Sigmoid colon (tissue), 7 donors: ENCODE results near the gene UBXN7. TPM values are rescaled to one million over a fixed set of nuclear protein-coding genes. Genes with fewer than 3 reads are reported as not detected.

Source experiments
- DNase-seq: peaks from one replicate; pipeline ENCODE4 v3.0.0-alpha.2; 2019
- H3K27ac ChIP-seq, 4 donors: fragments of 200-600 bp; sonication (generic); one replicate each; pipeline ENCODE4 v1.5.1; 2016 to 2019; ENCODE audit warnings: mild to moderate bottlenecking in 1 of 4
- H3K27me3 ChIP-seq, 3 donors: fragments of 200-600 bp; sonication (generic); one replicate each; pipeline ENCODE4 v1.5.1; 2019; ENCODE audit warnings: mild to moderate bottlenecking in 1 of 3
- H3K36me3 ChIP-seq, 4 donors: fragments of 200-600 bp; sonication (generic); one replicate each; pipeline ENCODE4 v1.5.1; 2016 to 2019
- H3K4me1 ChIP-seq, 4 donors: fragments of 200-600 bp; sonication (generic); one replicate each; pipeline ENCODE4 v1.5.1; 2017 to 2019
- H3K4me3 ChIP-seq, 4 donors: fragments of 200-600 bp; sonication (generic); one replicate each; pipeline ENCODE4 v1.5.1; 2017 to 2019; ENCODE audit warnings: mild to moderate bottlenecking in 2 of 4, moderate library complexity in 1 of 4
- H3K9me3 ChIP-seq, 4 donors: fragments of 200-600 bp in 3 of 4; sonication (generic) in 3 of 4; one replicate each; pipeline versions ENCODE4 v1.5.1 to v1.6.1; 2013 to 2019
- CTCF ChIP-seq, 4 experiments: fragments of 450-650 bp in 3 of 4; fragments of 200-600 bp in 1 of 4; IDR thresholded peaks; one replicate each; pipeline ENCODE4 v1.5.1; 2016 to 2019; ENCODE audit warnings: antibody characterized with exemption in 4 of 4, mild to moderate bottlenecking in 3 of 4, moderate library complexity in 2 of 4
- EP300 ChIP-seq, 4 donors: sonication (generic); formaldehyde crosslinking; IDR thresholded peaks; one replicate each; pipeline ENCODE4 v1.6.1; 2017; ENCODE audit warnings: antibody characterized with exemption in 4 of 4
- POLR2A ChIP-seq, 2 donors: fragments of 450-650 bp; IDR thresholded peaks; one replicate each; pipeline ENCODE4 v1.6.1; 2016; ENCODE audit warnings: antibody characterized with exemption in 2 of 2, mild to moderate bottlenecking in 2 of 2, moderate library complexity in 2 of 2
- POLR2AphosphoS5 ChIP-seq, 4 donors: sonication (generic); formaldehyde crosslinking; IDR thresholded peaks; one replicate each; pipeline ENCODE4 v1.6.1; 2017; ENCODE audit warnings: antibody characterized with exemption in 4 of 4
- WGBS, 2 donors: extraction: QIAGEN DNeasy Blood & Tissue Kit; methylation state at CpG; one replicate each; pipeline ENCODE4 v1.1.7; 2013; 5-methylcytosine and 5-hydroxymethylcytosine counted together
- intact Hi-C: fragments of 100-400 bp; cut with DNase I; formaldehyde crosslinking; loops from one replicate; pipeline ENCODE4 v1.15.1; 2023
- polyA plus RNA-seq, 3 donors: library from polyadenylated mRNA; stranded (reverse); fragments of 200-250 nt; gene quantifications; one replicate each; pipeline ENCODE4 v1.2.3, GENCODE V29; 2013
- total RNA-seq, 4 donors: library from RNA; depleted of rRNA; stranded (reverse); fragments of >200 nt; gene quantifications; one replicate each; pipeline ENCODE4 v1.1.0, GENCODE V29; 2016
- donor health status: healthy with polysubstance abuse.
- donor health status: Bipolar disorder and iron deficiency.
- donor health status: healthy.

The UBXN7 gene
- total and polyA plus RNA-seq, 7 donors: 3.9 to 22.4 (median 14.7) TPM

GRCh38 chr3:196340466-196340865 lies 91.8 kb downstream of the UBXN7 start:
- TF ChIP-seq POLR2AphosphoS5 (IDR thresholded peaks at IDR 0.05): no peak
- TF ChIP-seq EP300 (IDR thresholded peaks at IDR 0.05): no peak
- TF ChIP-seq POLR2A (IDR thresholded peaks at IDR 0.05): no peak
- no peak for TF ChIP-seq CTCF (IDR thresholded peaks at IDR 0.05)
- Histone ChIP-seq H3K4me3 (no peak overlapping the region), H3K36me3 (peaks cover 0 to under 1% (median 0%) of the 10 kb centered on the region in 4 donors), H3K27me3 (peaks cover 0 to 9% (median 0%) of the 10 kb centered on the region in 3 donors), H3K9me3 (no peaks in the 10 kb centered on the region), H3K4me1 (no peaks in the 10 kb centered on the region), H3K27ac (no peak overlapping the region)
- 72 to 79% methylated on average over 2 of the region's 2 CpGs for WGBS, 2 donors
- intact Hi-C loops: no loop called here
- no peak for DNase-seq

- H3K27ac ChIP-seq: no peak overlapping the region
- TF ChIP-seq EP300 (IDR thresholded peaks at IDR 0.05): no peak
- no peak for TF ChIP-seq POLR2A (IDR thresholded peaks at IDR 0.05)
- no peak for TF ChIP-seq POLR2AphosphoS5 (IDR thresholded peaks at IDR 0.05)
- no peak for TF ChIP-seq CTCF (IDR thresholded peaks at IDR 0.05)
- intact Hi-C loops: no loop called here
- H3K9me3 ChIP-seq: no peaks in the 10 kb centered on the region
- no peaks in the 10 kb centered on the region for H3K4me1 ChIP-seq
- no peak for DNase-seq
- peaks cover 0 to 11% (median 0%) of the 10 kb centered on the region in 3 donors for H3K27me3 ChIP-seq
- WGBS, 2 donors: 87 to 90% methylated on average over 21 of the region's 21 CpGs
- H3K4me3 ChIP-seq: no peak overlapping the region
- H3K36me3 ChIP-seq: no peaks in the 10 kb centered on the region
Measured at GRCh38 chr3:196339493-196340254, 92.6 kb downstream of the UBXN7 start.

- 83 to 92% methylated on average over 6 of the region's 6 CpGs for WGBS, 2 donors
- Histone ChIP-seq H3K4me3 (no peak overlapping the region), H3K4me1 (no peaks in the 10 kb centered on the region), H3K9me3 (no peaks in the 10 kb centered on the region), H3K36me3 (no peaks in the 10 kb centered on the region), H3K27me3 (peaks cover 0 to 17% (median 0%) of the 10 kb centered on the region in 3 donors), H3K27ac (no peak overlapping the region)
- intact Hi-C loops: no loop called here
- no peak for DNase-seq
- TF ChIP-seq POLR2A (IDR thresholded peaks at IDR 0.05): no peak
- no peak for TF ChIP-seq EP300 (IDR thresholded peaks at IDR 0.05)
- no peak for TF ChIP-seq POLR2AphosphoS5 (IDR thresholded peaks at IDR 0.05)
- TF ChIP-seq CTCF (IDR thresholded peaks at IDR 0.05): no peak
Measured at GRCh38 chr3:196339044-196339443, 93.2 kb downstream of the UBXN7 start.

GRCh38 chr3:196336319-196337145 lies 95.7 kb downstream of the UBXN7 start:
- Histone ChIP-seq H3K36me3 (no peaks in the 10 kb centered on the region), H3K9me3 (no peaks in the 10 kb centered on the region), H3K27me3 (peaks cover 0 to 24% (median 0%) of the 10 kb centered on the region in 3 donors), H3K27ac (no peak overlapping the region), H3K4me3 (no peak overlapping the region), H3K4me1 (no peaks in the 10 kb centered on the region)
- no peak for DNase-seq
- TF ChIP-seq POLR2AphosphoS5 (IDR thresholded peaks at IDR 0.05) (no peak), CTCF (IDR thresholded peaks at IDR 0.05) (no peak)
- intact Hi-C loops: no loop called here
- 79 to 84% methylated on average over 17 of the region's 17 CpGs for WGBS, 2 donors
